Fibroblast of lung (primary cell): ENCODE data around the gene RGS5.

Experiments used
- CTCF ChIP-seq, 2 donors: IDR thresholded peaks in 1 of 2; conservative IDR thresholded peaks in 1 of 2; 1 replicate in 1 of 2; 2 replicates in 1 of 2; pipeline ENCODE4 v1.5.1; 2011 to 2012; ENCODE audit warnings: low read length in 2 of 2, control low read depth in 1 of 2, inconsistent platforms in 1 of 2, low read depth in 1 of 2, mild to moderate bottlenecking in 1 of 2
- EZH2 ChIP-seq: IDR thresholded peaks from 2 replicates; pipeline ENCODE4 v1.5.1; 2012; ENCODE audit warnings: low read length, control low read depth, mild to moderate bottlenecking; ENCODE audit errors: missing control alignments

GRCh38 chr1:163119707-163120106 is 83.0 kb downstream of the RGS5 start:
- TF ChIP-seq CTCF (conservative IDR thresholded peaks at IDR 0.05 in 1 of 2, IDR thresholded peaks at IDR 0.05 in 1 of 2; ENCODE audit: low read depth in 1 of 2, low read length in 2 of 2), result no peak
- TF ChIP-seq EZH2, result no peak
